22Rv1 (cell line): ENCODE measurements around the gene GULP1.

ENCODE experiments used
- H3K27ac ChIP-seq: fragments of 450-650 bp; 2 replicates; pipeline ENCODE4 v1.5.1; 2017
- CTCF ChIP-seq: fragments of 450-650 bp; IDR thresholded peaks from 2 replicates; pipeline ENCODE4 v1.5.1; 2017; ENCODE audit warnings: mild to moderate bottlenecking
- ZFX ChIP-seq: fragments of 450-650 bp; IDR thresholded peaks from 2 replicates; pipeline ENCODE4 v1.6.1; 2017; ENCODE audit warnings: antibody characterized with exemption, borderline replicate concordance

Gene GULP1

GRCh38 chr2:188316342-188316741 lies 24.7 kb downstream of the GULP1 start:
- H3K27ac ChIP-seq, result no peak overlapping the region

GRCh38 chr2:188316791-188317423 lies 25.2 kb downstream of the GULP1 start:
- H3K27ac ChIP-seq, result no peak overlapping the region
- no peak for TF ChIP-seq CTCF
- no peak for TF ChIP-seq ZFX

More at GRCh38 chr2:188316342-188316741, 24.7 kb downstream of the GULP1 start:
- no peak for TF ChIP-seq CTCF
- TF ChIP-seq ZFX, result no peak

GRCh38 chr2:188318161-188318749 lies 26.6 kb downstream of the GULP1 start:
- H3K27ac ChIP-seq, result no peak overlapping the region
- no peak for TF ChIP-seq ZFX
- no peak for TF ChIP-seq CTCF

DNA sequence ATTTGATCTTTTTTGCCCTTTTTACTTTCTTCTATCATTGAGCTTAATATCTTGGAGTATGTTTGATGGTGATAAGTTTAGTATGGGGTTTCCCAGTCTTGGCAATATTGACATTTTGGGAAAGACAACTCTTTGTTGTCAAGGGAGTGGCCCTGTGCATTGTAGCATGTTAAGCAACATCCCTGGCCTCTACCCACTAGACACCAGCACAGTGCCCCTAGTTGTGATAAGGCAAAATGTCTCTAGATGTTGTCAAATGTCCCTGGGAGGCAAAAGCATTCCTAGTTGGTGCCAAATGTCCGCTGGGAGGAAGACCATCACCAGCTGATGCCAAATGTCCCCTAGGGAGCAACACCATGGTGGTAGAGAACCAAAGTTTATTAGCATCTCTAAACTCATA lies 28.2 kb downstream of the GULP1 start:
- H3K27ac ChIP-seq, result no peak overlapping the region
- TF ChIP-seq ZFX (no peak), CTCF (0 out of 2 replicates have a peak, but pooled peaks have one; percentile 12)

- TF ChIP-seq CTCF (no peak), ZFX (no peak)
- no peak overlapping the region for H3K27ac ChIP-seq
Measured at GRCh38 chr2:188320861-188321260, 29.2 kb downstream of the GULP1 start.

DNA sequence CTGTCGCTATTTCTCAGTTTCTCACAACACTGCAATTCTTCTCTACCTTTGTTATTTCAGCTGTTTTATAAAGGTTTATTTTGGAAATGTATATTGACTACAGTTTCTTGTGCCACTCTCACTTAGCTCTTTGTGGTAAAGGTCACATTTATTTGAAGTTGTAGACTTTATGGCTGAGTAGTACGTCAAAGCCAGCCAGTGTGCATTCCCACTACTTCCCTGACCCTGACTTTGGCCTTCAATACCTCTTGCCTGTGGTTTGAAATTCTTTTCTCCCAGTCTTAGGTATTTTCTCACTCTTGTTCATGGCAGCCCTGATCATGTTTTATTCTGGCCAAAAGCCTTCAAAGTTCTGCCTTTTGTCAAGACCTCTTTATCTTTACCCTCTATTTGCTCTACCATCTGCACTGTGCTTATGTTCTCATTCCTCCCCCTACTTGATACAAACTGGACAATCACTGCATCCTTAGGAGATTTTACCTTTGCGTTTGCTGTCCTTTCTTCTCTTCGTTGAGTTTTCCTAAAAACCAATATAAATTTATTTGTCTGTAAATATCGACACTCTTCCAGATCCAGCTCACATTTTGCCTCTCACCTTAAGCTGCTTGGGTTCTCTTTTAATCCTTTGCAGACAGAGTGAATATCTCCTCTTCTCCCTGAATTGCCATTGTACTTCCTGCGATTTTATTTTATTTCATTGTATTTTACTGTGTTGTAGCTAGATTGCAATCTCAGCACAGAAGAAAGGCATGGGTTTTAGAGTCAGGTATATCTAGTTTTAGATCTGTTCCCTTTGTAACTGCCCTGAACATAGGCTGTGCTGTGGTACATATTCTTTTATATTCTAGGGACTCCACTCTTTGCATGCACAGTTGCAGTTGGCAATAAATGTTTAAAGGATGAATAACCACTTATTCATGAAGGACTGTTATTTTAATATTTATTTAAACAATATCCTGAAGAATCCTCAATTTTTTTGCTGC lies 31.2 kb downstream of the GULP1 start:
- TF ChIP-seq ZFX (no peak), CTCF (no peak)
- peak overlapping the region; percentile 66 for H3K27ac ChIP-seq
